Adrenal gland (tissue), 12 donors: ENCODE results near the gene KLRC1. TPM values are rescaled to one million over a fixed set of nuclear protein-coding genes. Genes with fewer than 3 reads are reported as not detected.
"Not testable (repeated sequence)": the region's sequence is repeated elsewhere in the genome, so short reads cannot be mapped to it uniquely, and the experiment has no call there.

Source experiments
- DNase-seq, 7 donors: peaks; one replicate each; pipeline ENCODE4 v3.0.0-alpha.2; 2019 to 2020
- H3K27ac ChIP-seq, 5 donors: fragments of 200-600 bp; sonication (generic) in 4 of 5; 1 replicate in 3 of 5; 2 replicates in 2 of 5; pipeline versions ENCODE4 v1.5.1 to v1.8.0; 2016 to 2020; ENCODE audit warnings: mild to moderate bottlenecking in 1 of 5
- H3K27me3 ChIP-seq: fragments of 200-600 bp; 2 replicates; pipeline ENCODE4 v1.8.0; 2021
- H3K36me3 ChIP-seq, 2 donors: fragments of 200-600 bp; replicated peaks in 1 of 2; 1 replicate in 1 of 2; 2 replicates in 1 of 2; pipeline versions ENCODE4 v1.5.1 to v1.8.0; 2018 to 2022
- H3K4me1 ChIP-seq, 2 donors: fragments of 200-600 bp; replicated peaks in 1 of 2; 1 replicate in 1 of 2; 2 replicates in 1 of 2; pipeline versions ENCODE4 v1.5.1 to v1.8.0; 2018 to 2021
- H3K4me3 ChIP-seq, 4 donors: fragments of 200-600 bp; sonication (generic) in 3 of 4; one replicate each; pipeline ENCODE4 v1.5.1; 2016 to 2018
- H3K9me3 ChIP-seq, 3 donors: fragments of 200-600 bp; sonication (generic) in 1 of 3; replicated peaks in 1 of 3; 1 replicate in 2 of 3; 2 replicates in 1 of 3; pipeline versions ENCODE4 v1.5.1 to v1.8.0; 2016 to 2021
- WGBS, 4 donors: extraction: QIAGEN DNeasy Blood & Tissue Kit in 2 of 4; methylation state at CpG; one replicate each; pipeline versions ENCODE4 v1.1.5 to v1.1.7; 2013 to 2017; 5-methylcytosine and 5-hydroxymethylcytosine counted together
- intact Hi-C, 2 donors: fragments of 100-400 bp; cut with DNase I; formaldehyde crosslinking; loops; one replicate each; pipeline versions ENCODE4 v1.14.1 to v1.15.0; 2022 to 2023
- polyA plus RNA-seq, 3 donors: library from polyadenylated mRNA; stranded (reverse); fragments of 200-250 nt in 2 of 3; fragments of 350-450 nt in 1 of 3; fragmentation: Illumina TruSeq in 1 of 3; extraction: RNeasy Lipid Tissue Mini Kit (QIAGEN cat#74804) in 1 of 3; gene quantifications; one replicate each; pipeline ENCODE4 v1.2.3, GENCODE V29; 2013 to 2014
- total RNA-seq, 9 donors: library from RNA; depleted of rRNA in 4 of 9; stranded (reverse); fragments of >200 nt in 4 of 9; fragments of 120-200 nt in 1 of 9; fragmentation: NEBNext Ultra II Directional in 1 of 9; extraction: Animal tissue kit (Norgen Biotek cat#: 25700) in 1 of 9; gene quantifications; one replicate each; pipeline versions ENCODE4 v1.1.0 to v1.2.4, GENCODE V29; 2013 to 2023
- donor health status: healthy with polysubstance abuse.
- donor health status: Bipolar disorder and iron deficiency.
- donor health status: DM: yes; HTN: yes; CAD: no.
- donor health status: DM: no; HTN: no; CAD: no.
- donor health status: DM: no; HTN: no; CAD: no.
- donor health status: DM: yes; HTN: yes; CAD: no.

The KLRC1 gene
- total and polyA plus RNA-seq, 12 donors = 0.11 to 0.47 (median 0.30) TPM; not detected in 6

GRCh38 chr12:10439608-10440274, 13.4 kb downstream of the KLRC1 start:
- 51 to 73% (median 64%) methylated on average over 2 of the region's 2 CpGs for WGBS, 4 donors

GRCh38 chr12:10437601-10438000, 15.6 kb downstream of the KLRC1 start:
- H3K4me1 ChIP-seq, DNase-seq, intact Hi-C loops, H3K4me3 ChIP-seq, H3K27me3 ChIP-seq, H3K27ac ChIP-seq, H3K9me3 ChIP-seq, H3K36me3 ChIP-seq: not testable (repeated sequence)
- WGBS, 4 donors = 40 to 50% methylated on average over 2 of the region's 2 CpGs; no CpG with 5 or more reads in 2 of the 4 donors

More at GRCh38 chr12:10439608-10440274, 13.4 kb downstream of the KLRC1 start:
- H3K9me3 ChIP-seq, H3K36me3 ChIP-seq, H3K4me3 ChIP-seq, H3K27ac ChIP-seq, H3K27me3 ChIP-seq, DNase-seq, intact Hi-C loops, H3K4me1 ChIP-seq: not testable (repeated sequence)

- DNase-seq, H3K36me3 ChIP-seq, H3K9me3 ChIP-seq, H3K27ac ChIP-seq, intact Hi-C loops, H3K4me3 ChIP-seq, H3K4me1 ChIP-seq, H3K27me3 ChIP-seq: not testable (repeated sequence)
- 49 to 55% (median 51%) methylated on average over 3 of the region's 3 CpGs for WGBS, 4 donors
Measured at GRCh38 chr12:10435816-10436215, 17.4 kb downstream of the KLRC1 start, which contains the start of gene KLRC2. TSS of gene KLRC2 (minus strand) at chr12:10436010. CDS start at chr12:10435986, 24 bp downstream.

GRCh38 chr12:10430623-10431022, 22.6 kb downstream of the KLRC1 start:
- DNase-seq, H3K36me3 ChIP-seq, H3K9me3 ChIP-seq, H3K27ac ChIP-seq, H3K4me3 ChIP-seq, intact Hi-C loops, H3K27me3 ChIP-seq, H3K4me1 ChIP-seq: not testable (repeated sequence)
- 80 to 89% (median 85%) methylated on average over 4 of the region's 4 CpGs for WGBS, 4 donors

GRCh38 chr12:10425938-10426337, 27.2 kb downstream of the KLRC1 start:
- H3K9me3 ChIP-seq, H3K36me3 ChIP-seq, intact Hi-C loops, H3K27ac ChIP-seq, H3K4me3 ChIP-seq, H3K4me1 ChIP-seq, DNase-seq, H3K27me3 ChIP-seq: not testable (repeated sequence)
- 85 to 91% (median 89%) methylated on average over 7 to 8 of the region's 8 CpGs for WGBS, 4 donors

GRCh38 chr12:10424260-10424899, 28.8 kb downstream of the KLRC1 start:
- H3K4me3 ChIP-seq, H3K36me3 ChIP-seq, DNase-seq, H3K4me1 ChIP-seq, H3K27ac ChIP-seq, H3K27me3 ChIP-seq, intact Hi-C loops, H3K9me3 ChIP-seq: not testable (repeated sequence)
- WGBS, 4 donors = 25 to 39% (median 33%) methylated on average over 1 of the region's 1 CpG; no CpG with 5 or more reads in 1 of the 4 donors

- 13 to 59% (median 45%) methylated on average over 1 to 2 of the region's 3 CpGs for WGBS, 4 donors
- H3K27ac ChIP-seq, H3K9me3 ChIP-seq, H3K27me3 ChIP-seq, intact Hi-C loops, H3K4me1 ChIP-seq, H3K36me3 ChIP-seq, DNase-seq, H3K4me3 ChIP-seq: not testable (repeated sequence)
Measured at GRCh38 chr12:10422159-10422558, 31.0 kb downstream of the KLRC1 start.

- H3K27me3 ChIP-seq, H3K36me3 ChIP-seq, H3K4me1 ChIP-seq, H3K27ac ChIP-seq, intact Hi-C loops, H3K9me3 ChIP-seq, DNase-seq, H3K4me3 ChIP-seq: not testable (repeated sequence)
- 36 to 69% (median 52%) methylated on average over 1 of the region's 1 CpG for WGBS, 4 donors
Measured at GRCh38 chr12:10420334-10420733, 32.8 kb downstream of the KLRC1 start, which contains the start of gene KLRC3. TSS of gene KLRC3 (minus strand) at chr12:10420595. CDS start at chr12:10420550, 45 bp downstream.
